Osteoblast (primary cell): ENCODE measurements around the gene SMAP2. TPM values are rescaled to one million over a fixed set of nuclear protein-coding genes. Genes with fewer than 3 reads are reported as not detected.

Experiments
- DNase-seq: peaks from one replicate; pipeline ENCODE4 v3.0.0; 2011; ENCODE audit warnings: low spot score, mixed read lengths; ENCODE audit not compliant: insufficient read length; ENCODE audit errors: missing footprints
- H2AFZ ChIP-seq: 2 replicates; pipeline ENCODE4 v1.6.0; 2011; ENCODE audit warnings: mild to moderate bottlenecking, low read length
- H3K27ac ChIP-seq: 2 replicates; pipeline ENCODE4 v1.5.1; 2011; ENCODE audit warnings: mild to moderate bottlenecking, low read depth, low read length, moderate library complexity
- H3K27me3 ChIP-seq: 2 replicates; pipeline ENCODE4 v1.6.0; 2012; ENCODE audit warnings: mild to moderate bottlenecking, control low read depth, inconsistent platforms, low read length, moderate library complexity; ENCODE audit not compliant: insufficient read depth
- H3K36me3 ChIP-seq: 2 replicates; pipeline ENCODE4 v1.5.1; 2011; ENCODE audit warnings: mild to moderate bottlenecking, low read length, control low read depth, moderate library complexity; ENCODE audit not compliant: insufficient read depth
- H3K4me1 ChIP-seq: 2 replicates; pipeline ENCODE4 v1.5.1; 2011; ENCODE audit warnings: mild to moderate bottlenecking, low read length, control low read depth, moderate library complexity; ENCODE audit not compliant: insufficient read depth
- H3K4me2 ChIP-seq: 2 replicates; pipeline ENCODE4 v1.6.0; 2011; ENCODE audit warnings: mild to moderate bottlenecking, low read length; ENCODE audit not compliant: insufficient read depth
- H3K4me3 ChIP-seq: fragments of 200-600 bp; sonication (generic); 3 replicates; pipeline ENCODE4 v1.5.1; 2012; ENCODE audit warnings: mild to moderate bottlenecking, low read length, inconsistent platforms; ENCODE audit not compliant: insufficient read depth
- H3K79me2 ChIP-seq: 2 replicates; pipeline ENCODE4 v1.6.0; 2012; ENCODE audit warnings: mild to moderate bottlenecking, low read length, control low read depth, inconsistent platforms; ENCODE audit not compliant: insufficient read depth
- H3K9me3 ChIP-seq: 2 replicates; pipeline ENCODE4 v1.5.1; 2011; ENCODE audit warnings: low read depth, low read length, control low read depth
- H4K20me1 ChIP-seq: 2 replicates; pipeline ENCODE4 v1.6.0; 2012; ENCODE audit warnings: mild to moderate bottlenecking, low read length, control low read depth; ENCODE audit not compliant: insufficient read depth
- total RNA-seq: library from RNA; depleted of rRNA; stranded (reverse); fragments of >200 nt; gene quantifications from 2 replicates; pipeline ENCODE4 v1.2.3, GENCODE V29; 2012
- TF ChIP-seq, protein P1 (sequence below): IDR thresholded peaks from 2 replicates; pipeline ENCODE4 v1.5.1; 2011; ENCODE audit warnings: mild to moderate bottlenecking, low read depth, low read length, moderate library complexity; ENCODE audit errors: extremely low read depth

Gene SMAP2
- total RNA-seq, 1 donor: 20.3 TPM

DNA sequence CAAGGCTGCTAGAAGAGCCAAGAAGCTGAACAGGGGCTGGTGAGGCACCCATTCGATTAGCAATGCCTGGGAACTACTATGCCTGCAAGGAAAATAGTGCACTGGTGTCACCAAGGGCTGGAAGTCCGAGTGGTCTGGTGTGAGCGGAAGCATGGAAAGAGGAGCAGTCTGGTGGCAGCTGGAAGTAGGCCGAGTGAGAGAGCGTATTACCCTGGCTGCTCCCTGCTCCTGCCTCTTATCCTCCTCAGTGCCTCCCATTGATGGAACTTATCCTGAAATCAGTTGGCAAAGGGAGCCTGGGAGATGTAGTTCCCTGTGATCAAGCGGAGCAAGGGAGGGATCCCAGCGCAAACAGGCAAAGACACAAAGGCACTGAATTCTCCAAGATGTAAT lies 9.6 kb downstream of the SMAP2 start:
- TF ChIP-seq, protein P1, sequence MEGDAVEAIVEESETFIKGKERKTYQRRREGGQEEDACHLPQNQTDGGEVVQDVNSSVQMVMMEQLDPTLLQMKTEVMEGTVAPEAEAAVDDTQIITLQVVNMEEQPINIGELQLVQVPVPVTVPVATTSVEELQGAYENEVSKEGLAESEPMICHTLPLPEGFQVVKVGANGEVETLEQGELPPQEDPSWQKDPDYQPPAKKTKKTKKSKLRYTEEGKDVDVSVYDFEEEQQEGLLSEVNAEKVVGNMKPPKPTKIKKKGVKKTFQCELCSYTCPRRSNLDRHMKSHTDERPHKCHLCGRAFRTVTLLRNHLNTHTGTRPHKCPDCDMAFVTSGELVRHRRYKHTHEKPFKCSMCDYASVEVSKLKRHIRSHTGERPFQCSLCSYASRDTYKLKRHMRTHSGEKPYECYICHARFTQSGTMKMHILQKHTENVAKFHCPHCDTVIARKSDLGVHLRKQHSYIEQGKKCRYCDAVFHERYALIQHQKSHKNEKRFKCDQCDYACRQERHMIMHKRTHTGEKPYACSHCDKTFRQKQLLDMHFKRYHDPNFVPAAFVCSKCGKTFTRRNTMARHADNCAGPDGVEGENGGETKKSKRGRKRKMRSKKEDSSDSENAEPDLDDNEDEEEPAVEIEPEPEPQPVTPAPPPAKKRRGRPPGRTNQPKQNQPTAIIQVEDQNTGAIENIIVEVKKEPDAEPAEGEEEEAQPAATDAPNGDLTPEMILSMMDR: no peak
- Histone ChIP-seq H3K4me3 (no peak overlapping the region), H3K27me3 (no peaks in the 10 kb centered on the region), H3K27ac (peak overlapping the region; percentile 86), H3K79me2 (peaks cover 82% of the 10 kb centered on the region), H3K36me3 (no peaks in the 10 kb centered on the region), H2AFZ (no peak overlapping the region), H3K9me3 (no peaks in the 10 kb centered on the region), H3K4me2 (peak overlapping the region; percentile 56), H4K20me1 (peaks cover 5% of the 10 kb centered on the region), H3K4me1 (peaks cover 62% of the 10 kb centered on the region)
- no peak for DNase-seq

DNA sequence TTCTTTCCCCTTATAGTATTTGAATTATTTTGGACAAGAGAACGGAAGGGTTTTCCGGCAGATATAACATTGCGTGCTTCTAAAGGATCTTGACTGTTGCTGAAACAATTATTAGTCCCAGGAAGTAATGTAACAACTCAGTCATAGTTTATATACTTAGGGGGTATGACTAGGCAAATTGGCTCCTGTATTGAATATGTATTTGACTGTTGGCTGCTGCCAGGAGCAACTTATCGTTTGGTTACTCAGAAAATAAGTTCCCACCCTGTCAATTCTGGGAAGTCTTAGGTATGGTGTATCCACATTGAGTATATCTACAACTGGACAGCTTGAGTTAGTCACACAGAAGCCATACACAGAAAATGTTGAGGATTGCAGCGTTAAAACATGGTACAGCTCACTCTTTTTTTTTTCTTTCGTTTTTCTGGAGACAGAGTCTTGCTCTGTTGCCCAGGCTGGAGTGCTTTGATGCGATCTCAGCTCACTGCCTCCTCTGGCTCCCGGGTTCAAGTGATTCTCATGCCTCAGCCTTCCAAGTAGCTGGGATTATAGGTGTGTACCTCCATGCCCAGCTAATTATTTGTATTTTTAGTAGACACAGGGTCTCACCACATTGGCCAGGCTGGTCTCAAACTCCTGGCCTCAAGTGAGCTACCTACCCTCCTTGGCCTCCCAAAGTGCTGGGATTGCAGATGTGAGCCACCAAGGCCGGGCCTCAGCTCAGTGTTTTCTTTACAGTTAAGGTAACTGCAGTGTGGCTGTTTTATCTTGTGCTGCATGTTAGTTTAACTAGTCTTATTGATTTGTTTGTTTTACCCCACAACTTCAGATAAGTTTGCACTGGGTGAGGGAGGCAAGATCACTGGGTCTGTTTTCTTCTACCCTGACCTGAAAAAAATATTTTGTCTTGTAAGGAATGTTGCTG lies 10.2 kb downstream of the SMAP2 start:
- no peaks in the 10 kb centered on the region for H3K36me3 ChIP-seq
- peaks cover 5% of the 10 kb centered on the region for H4K20me1 ChIP-seq
- H3K4me2 ChIP-seq: peak overlapping the region; percentile 56
- peaks cover 80% of the 10 kb centered on the region for H3K79me2 ChIP-seq
- no peaks in the 10 kb centered on the region for H3K27me3 ChIP-seq
- no peaks in the 10 kb centered on the region for H3K9me3 ChIP-seq
- TF ChIP-seq, protein P1: no peak
- no peak overlapping the region for H2AFZ ChIP-seq
- H3K27ac ChIP-seq: peak overlapping the region; percentile 86
- peak; percentile 57 for DNase-seq
- H3K4me1 ChIP-seq: peaks cover 62% of the 10 kb centered on the region
- H3K4me3 ChIP-seq: no peak overlapping the region

GRCh38 chr1:40384413-40384762 lies 10.9 kb downstream of the SMAP2 start:
- DNase-seq: no peak
- Histone ChIP-seq H3K9me3 (no peaks in the 10 kb centered on the region), H3K4me1 (peaks cover 60% of the 10 kb centered on the region), H4K20me1 (peaks cover 8% of the 10 kb centered on the region), H3K27me3 (no peaks in the 10 kb centered on the region), H3K4me3 (no peak overlapping the region), H3K79me2 (peaks cover 81% of the 10 kb centered on the region), H3K4me2 (peak overlapping the region; percentile 56), H3K36me3 (peaks cover 4% of the 10 kb centered on the region), H3K27ac (peak overlapping the region; percentile 86), H2AFZ (no peak overlapping the region)
- TF ChIP-seq, protein P1: no peak

DNA sequence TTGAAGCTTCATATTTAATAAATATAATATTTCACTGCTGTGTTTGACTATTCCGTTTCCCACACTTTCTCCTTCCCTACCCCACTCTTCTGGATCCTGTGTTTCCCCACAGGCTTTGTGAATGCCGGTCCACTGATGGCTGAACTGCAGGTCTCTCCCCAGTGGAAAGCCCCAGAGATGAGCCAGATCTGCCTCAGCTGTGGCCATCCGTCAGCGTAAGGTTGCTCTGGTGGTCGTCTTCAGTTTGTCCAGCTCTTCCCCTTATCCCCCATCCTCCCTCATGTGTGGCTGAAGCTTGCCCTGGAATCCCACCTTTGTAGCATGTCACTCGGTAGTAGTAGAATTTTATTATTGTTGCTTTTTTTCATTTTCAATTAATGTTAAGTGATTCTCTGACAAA lies 11.4 kb downstream of the SMAP2 start:
- no peaks in the 10 kb centered on the region for H3K27me3 ChIP-seq
- H3K79me2 ChIP-seq: peaks cover 83% of the 10 kb centered on the region
- peaks cover 59% of the 10 kb centered on the region for H3K4me1 ChIP-seq
- no peak overlapping the region for H2AFZ ChIP-seq
- no peak overlapping the region for H3K4me2 ChIP-seq
- H4K20me1 ChIP-seq: peaks cover 10% of the 10 kb centered on the region
- TF ChIP-seq, protein P1: no peak
- no peaks in the 10 kb centered on the region for H3K9me3 ChIP-seq
- H3K27ac ChIP-seq: peak overlapping the region; percentile 86
- no peak for DNase-seq
- H3K36me3 ChIP-seq: peaks cover 4% of the 10 kb centered on the region
- no peak overlapping the region for H3K4me3 ChIP-seq
